Naive thymus-derived CD8-positive, alpha-beta T cell (primary cell): ENCODE results near the gene ZNF521. TPM values are rescaled to one million over a fixed set of nuclear protein-coding genes. Genes with fewer than 3 reads are reported as not detected.

Experiments
- ATAC-seq, 2 donors: fragments of 150-1000 bp; cut with Tn5 transposase in 1 of 2; sonication (Bioruptor Pico), chemical (Tn5 transposase) in 1 of 2; 1 replicate in 1 of 2; 2 replicates in 1 of 2; pipeline ENCODE4 v1.10.0; 2021; ENCODE audit warnings: mild to moderate bottlenecking in 2 of 2, moderate library complexity in 2 of 2
- POLR2A ChIA-PET: fragments of 350-600 bp; sonication (Branson Sonifier 250); formaldehyde crosslinking; loops from one replicate; lab custom pipeline; 2021; ENCODE audit warnings: antibody characterized with exemption; lab: Charles Lee
- DNase-seq, 10 donors: peaks; one replicate each; pipeline versions ENCODE4 v3.0.0 to v3.0.0-alpha.2; 2020 to 2022
- H3K27ac Mint-ChIP-seq, 10 donors: one replicate each; pipeline ENCODE4 v1.8.0; 2020 to 2022; ENCODE audit warnings: mild to moderate bottlenecking in 10 of 10, mixed read lengths in 10 of 10, moderate library complexity in 4 of 10, inconsistent platforms in 1 of 10
- H3K27me3 Mint-ChIP-seq, 5 donors: one replicate each; pipeline ENCODE4 v1.8.0; 2021 to 2022; ENCODE audit warnings: mixed read lengths in 5 of 5
- H3K36me3 Mint-ChIP-seq, 3 donors: one replicate each; pipeline ENCODE4 v1.8.0; 2020 to 2022; ENCODE audit warnings: mixed read lengths in 3 of 3, mild to moderate bottlenecking in 2 of 3, inconsistent platforms in 1 of 3
- H3K4me1 Mint-ChIP-seq, 4 donors: one replicate each; pipeline ENCODE4 v1.8.0; 2021 to 2022; ENCODE audit warnings: mixed read lengths in 4 of 4
- H3K4me3 Mint-ChIP-seq, 10 donors: one replicate each; pipeline ENCODE4 v1.8.0; 2020 to 2022; ENCODE audit warnings: mild to moderate bottlenecking in 10 of 10, mixed read lengths in 10 of 10, moderate library complexity in 6 of 10, inconsistent platforms in 1 of 10
- H3K9me3 Mint-ChIP-seq, 9 donors: one replicate each; pipeline ENCODE4 v1.8.0; 2020 to 2022; ENCODE audit warnings: mixed read lengths in 9 of 9, mild to moderate bottlenecking in 3 of 9, inconsistent platforms in 1 of 9, moderate library complexity in 1 of 9
- polyA plus RNA-seq, 3 donors: library from polyadenylated mRNA; unstranded; fragments of 300-500 nt; fragmentation: Illumina TruSeq; gene quantifications; one replicate each; pipeline ENCODE4 v1.2.3, GENCODE V29; 2021
- total RNA-seq, 8 experiments: library from RNA in 2 of 8; stranded (reverse) in 2 of 8; gene quantifications; one replicate each; pipeline ENCODE4 v1.2.3 and lab custom pipeline; 2021 to 2026

Gene ZNF521
- total and polyA plus RNA-seq, 5 experiments from 2014 or later: 0.62 TPM; not detected in 4

- H3K4me3 Mint-ChIP-seq: no peak overlapping the region
- H3K36me3 Mint-ChIP-seq: no peaks in the 10 kb centered on the region
- peaks cover 0 to 1% (median 0%) of the 10 kb centered on the region in 5 donors for H3K27me3 Mint-ChIP-seq
- POLR2A ChIA-PET: no interaction called here
- ATAC-seq: no peak
- DNase-seq: no peak
- H3K27ac Mint-ChIP-seq: no peak overlapping the region
- peaks cover 0 to 3% (median under 1%) of the 10 kb centered on the region in 4 donors for H3K4me1 Mint-ChIP-seq
- peaks cover 0 to 2% (median 0%) of the 10 kb centered on the region in 9 donors for H3K9me3 Mint-ChIP-seq
Measured at GRCh38 chr18:25223899-25224886, 127.8 kb downstream of the ZNF521 start.

- no peak for DNase-seq
- peaks cover 0 to 1% (median 0%) of the 10 kb centered on the region in 5 donors for H3K27me3 Mint-ChIP-seq
- ATAC-seq: no peak
- H3K4me1 Mint-ChIP-seq: peaks cover 0 to 3% (median under 1%) of the 10 kb centered on the region in 4 donors
- H3K27ac Mint-ChIP-seq: no peak overlapping the region
- H3K4me3 Mint-ChIP-seq: no peak overlapping the region
- H3K9me3 Mint-ChIP-seq: peaks cover 0 to 2% (median 0%) of the 10 kb centered on the region in 9 donors
- no peaks in the 10 kb centered on the region for H3K36me3 Mint-ChIP-seq
- POLR2A ChIA-PET: no interaction called here
Measured at GRCh38 chr18:25223211-25223610, 128.8 kb downstream of the ZNF521 start.

- no peak overlapping the region for H3K27ac Mint-ChIP-seq
- no peak for DNase-seq
- no peak for ATAC-seq
- H3K4me3 Mint-ChIP-seq: no peak overlapping the region
- H3K4me1 Mint-ChIP-seq: peaks cover 0 to 3% (median under 1%) of the 10 kb centered on the region in 4 donors
- peaks cover 0 to 4% (median 1%) of the 10 kb centered on the region in 5 donors for H3K27me3 Mint-ChIP-seq
- H3K36me3 Mint-ChIP-seq: no peaks in the 10 kb centered on the region
- POLR2A ChIA-PET: no interaction called here
- H3K9me3 Mint-ChIP-seq: peaks cover 0 to 2% (median 0%) of the 10 kb centered on the region in 9 donors
Measured at GRCh38 chr18:25222648-25223047, 129.3 kb downstream of the ZNF521 start.

- Mint-ChIP-seq H3K4me1 (no peaks in the 10 kb centered on the region), H3K4me3 (no peak overlapping the region), H3K27ac (no peak overlapping the region), H3K36me3 (no peaks in the 10 kb centered on the region), H3K9me3 (no peaks in the 10 kb centered on the region), H3K27me3 (peaks cover 0 to 4% (median 1%) of the 10 kb centered on the region in 5 donors)
- ATAC-seq: no peak
- no peak for DNase-seq
- POLR2A ChIA-PET: no interaction called here
Measured at GRCh38 chr18:25210622-25211021, 141.3 kb downstream of the ZNF521 start.

GRCh38 chr18:25192065-25192464, 159.9 kb downstream of the ZNF521 start:
- no peak for ATAC-seq
- Mint-ChIP-seq H3K36me3 (no peaks in the 10 kb centered on the region), H3K27ac (no peak overlapping the region), H3K4me3 (no peak overlapping the region), H3K9me3 (no peaks in the 10 kb centered on the region), H3K27me3 (no peaks in the 10 kb centered on the region), H3K4me1 (no peaks in the 10 kb centered on the region)
- POLR2A ChIA-PET: no interaction called here
- DNase-seq: no peak

GRCh38 chr18:25190472-25190871, 161.5 kb downstream of the ZNF521 start:
- H3K36me3 Mint-ChIP-seq: no peaks in the 10 kb centered on the region
- H3K4me1 Mint-ChIP-seq: no peaks in the 10 kb centered on the region
- POLR2A ChIA-PET: interaction anchor here (0.7 kb wide), 1 partner anchor 1229 kb away, joined by 3 read pairs; no protein-coding TSS in a partner anchor
- H3K27me3 Mint-ChIP-seq: no peaks in the 10 kb centered on the region
- H3K4me3 Mint-ChIP-seq: no peak overlapping the region
- no peak overlapping the region for H3K27ac Mint-ChIP-seq
- ATAC-seq (no peak), DNase-seq (no peak)
- no peaks in the 10 kb centered on the region for H3K9me3 Mint-ChIP-seq

GRCh38 chr18:25189391-25190185, 162.4 kb downstream of the ZNF521 start:
- H3K4me1 Mint-ChIP-seq: no peaks in the 10 kb centered on the region
- no peak for ATAC-seq
- H3K27ac Mint-ChIP-seq: no peak overlapping the region
- H3K36me3 Mint-ChIP-seq: no peaks in the 10 kb centered on the region
- H3K27me3 Mint-ChIP-seq: peaks cover 0 to 1% (median 0%) of the 10 kb centered on the region in 5 donors
- H3K9me3 Mint-ChIP-seq: no peaks in the 10 kb centered on the region
- POLR2A ChIA-PET: interaction anchor here (0.7 kb wide), 1 partner anchor 1230 kb away, joined by 3 read pairs; no protein-coding TSS in a partner anchor
- DNase-seq: no peak
- H3K4me3 Mint-ChIP-seq: no peak overlapping the region

- H3K9me3 Mint-ChIP-seq: no peaks in the 10 kb centered on the region
- H3K27me3 Mint-ChIP-seq: peaks cover 0 to 1% (median 0%) of the 10 kb centered on the region in 5 donors
- no peaks in the 10 kb centered on the region for H3K36me3 Mint-ChIP-seq
- no peak overlapping the region for H3K27ac Mint-ChIP-seq
- no peaks in the 10 kb centered on the region for H3K4me1 Mint-ChIP-seq
- no peak for DNase-seq
- H3K4me3 Mint-ChIP-seq: no peak overlapping the region
- POLR2A ChIA-PET: no interaction called here
- no peak for ATAC-seq
Measured at GRCh38 chr18:25187521-25188192, 164.3 kb downstream of the ZNF521 start.

- Mint-ChIP-seq H3K9me3 (no peaks in the 10 kb centered on the region), H3K4me3 (no peak overlapping the region), H3K27me3 (peaks cover 0 to 4% (median 0%) of the 10 kb centered on the region in 5 donors), H3K27ac (no peak overlapping the region), H3K36me3 (no peaks in the 10 kb centered on the region), H3K4me1 (no peaks in the 10 kb centered on the region)
- ATAC-seq (no peak), DNase-seq (no peak)
- POLR2A ChIA-PET: no interaction called here
Measured at GRCh38 chr18:25186871-25187270, 165.1 kb downstream of the ZNF521 start.

GRCh38 chr18:25181993-25182392, 170.0 kb downstream of the ZNF521 start:
- POLR2A ChIA-PET: no interaction called here
- no peak for DNase-seq
- H3K36me3 Mint-ChIP-seq: no peaks in the 10 kb centered on the region
- peaks cover 3 to 10% (median 5%) of the 10 kb centered on the region in 5 donors for H3K27me3 Mint-ChIP-seq
- no peaks in the 10 kb centered on the region for H3K4me1 Mint-ChIP-seq
- no peak for ATAC-seq
- no peak overlapping the region for H3K27ac Mint-ChIP-seq
- no peak overlapping the region for H3K4me3 Mint-ChIP-seq
- H3K9me3 Mint-ChIP-seq: no peaks in the 10 kb centered on the region

GRCh38 chr18:25181581-25181980, 170.4 kb downstream of the ZNF521 start:
- DNase-seq (no peak), ATAC-seq (no peak)
- no peak overlapping the region for H3K27ac Mint-ChIP-seq
- no peak overlapping the region for H3K4me3 Mint-ChIP-seq
- H3K36me3 Mint-ChIP-seq: no peaks in the 10 kb centered on the region
- no peaks in the 10 kb centered on the region for H3K9me3 Mint-ChIP-seq
- no peaks in the 10 kb centered on the region for H3K4me1 Mint-ChIP-seq
- POLR2A ChIA-PET: no interaction called here
- H3K27me3 Mint-ChIP-seq: peaks cover 3 to 10% (median 5%) of the 10 kb centered on the region in 5 donors

GRCh38 chr18:25180973-25181548, 170.9 kb downstream of the ZNF521 start:
- H3K36me3 Mint-ChIP-seq: no peaks in the 10 kb centered on the region
- H3K27me3 Mint-ChIP-seq: peaks cover 3 to 10% (median 5%) of the 10 kb centered on the region in 5 donors

More at GRCh38 chr18:25180973-25181548, 170.9 kb downstream of the ZNF521 start:
- DNase-seq (no peak), ATAC-seq (no peak)
- POLR2A ChIA-PET: no interaction called here
- Mint-ChIP-seq H3K9me3 (no peaks in the 10 kb centered on the region), H3K4me1 (no peaks in the 10 kb centered on the region), H3K4me3 (no peak overlapping the region), H3K27ac (no peak overlapping the region)
